Neural crest cell (in vitro differentiated cells): ENCODE results near the gene DGKZ. TPM values are rescaled to one million over a fixed set of nuclear protein-coding genes. Genes with fewer than 3 reads are reported as not detected.

Experiments
- DNase-seq: peaks from one replicate; pipeline ENCODE4 v3.0.0; 2021; ENCODE audit warnings: low read depth, mixed read lengths, low spot score
- H3K27ac Mint-ChIP-seq: one replicate; pipeline ENCODE4 v1.8.0; 2021; ENCODE audit warnings: mild to moderate bottlenecking, mixed read lengths; ENCODE audit not compliant: unreplicated experiment
- H3K27me3 Mint-ChIP-seq: 2 replicates; pipeline ENCODE4 v1.8.0; 2021; ENCODE audit warnings: low read depth, mild to moderate bottlenecking, mixed read lengths
- H3K36me3 Mint-ChIP-seq: 2 replicates; pipeline ENCODE4 v1.8.0; 2021; ENCODE audit warnings: low read depth, mild to moderate bottlenecking, mixed read lengths
- H3K4me1 Mint-ChIP-seq: 2 replicates; pipeline ENCODE4 v1.8.0; 2021; ENCODE audit warnings: mixed read lengths
- H3K4me3 Mint-ChIP-seq: one replicate; pipeline ENCODE4 v1.8.0; 2021; ENCODE audit warnings: mild to moderate bottlenecking, mixed read lengths
- H3K9me3 Mint-ChIP-seq: 2 replicates; pipeline ENCODE4 v1.8.0; 2021; ENCODE audit warnings: mixed read lengths
- total RNA-seq: library from RNA; stranded (reverse); gene quantifications from 2 replicates; pipeline ENCODE4 v1.2.1, GENCODE V29; 2021
- TF ChIP-seq, protein P1 (sequence below): fragments of 200-600 bp; sonication (generic); conservative IDR thresholded peaks from 2 replicates; pipeline ENCODE4 v1.5.0; 2021; ENCODE audit warnings: antibody characterized with exemption, mild to moderate bottlenecking

The DGKZ gene
- total RNA-seq, 1 donor from 2014 or later = 60.1 TPM

DNA sequence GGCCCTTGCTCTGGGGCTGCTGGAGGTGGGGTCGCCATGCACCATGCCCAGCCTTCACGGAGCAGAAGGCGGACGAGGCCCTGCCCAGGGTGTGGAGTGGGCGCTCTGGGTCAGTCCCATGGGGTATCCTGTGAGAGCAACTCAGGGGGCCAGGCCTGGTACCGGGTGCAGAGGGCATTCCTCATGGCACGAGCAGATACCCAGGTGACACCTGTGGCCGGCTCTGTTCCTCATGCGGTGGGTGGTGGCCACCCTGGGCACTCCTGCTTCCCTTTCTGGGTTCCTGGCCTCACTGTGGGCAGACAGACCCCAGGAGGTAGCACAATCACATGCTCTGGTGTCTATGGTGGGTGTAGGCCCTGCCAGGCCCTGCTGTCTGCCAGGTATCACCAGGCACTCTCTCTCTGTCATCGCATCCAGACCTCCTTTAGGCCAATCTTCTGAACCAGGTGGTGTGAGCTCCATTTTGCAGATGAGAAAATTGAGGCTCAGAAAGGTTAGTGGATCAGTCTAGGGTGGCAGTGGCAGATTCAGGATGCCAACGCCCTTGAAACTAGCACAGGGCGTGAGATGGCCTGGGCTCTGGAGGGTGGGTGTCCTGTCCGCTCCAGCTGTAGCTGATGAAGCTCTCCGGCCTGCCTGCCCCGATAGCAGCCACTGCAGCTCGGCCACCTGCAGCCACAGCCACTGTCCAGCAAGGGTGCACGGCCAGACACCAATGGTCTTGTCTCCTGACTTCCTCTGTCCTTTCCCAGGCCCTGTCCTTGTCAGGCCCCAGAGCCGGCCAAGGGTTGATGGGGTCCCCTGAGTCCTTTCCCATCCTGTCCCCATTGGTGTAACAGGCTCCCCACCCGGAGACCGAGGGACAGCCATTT, 15.1 kb downstream of the DGKZ start:
- Mint-ChIP-seq H3K4me3 (peak overlapping the region; percentile 8), H3K9me3 (no peaks in the 10 kb centered on the region), H3K36me3 (no peaks in the 10 kb centered on the region), H3K27ac (peak overlapping the region; percentile 67), H3K27me3 (no peaks in the 10 kb centered on the region), H3K4me1 (peaks cover 39% of the 10 kb centered on the region)
- TF ChIP-seq, protein P1, sequence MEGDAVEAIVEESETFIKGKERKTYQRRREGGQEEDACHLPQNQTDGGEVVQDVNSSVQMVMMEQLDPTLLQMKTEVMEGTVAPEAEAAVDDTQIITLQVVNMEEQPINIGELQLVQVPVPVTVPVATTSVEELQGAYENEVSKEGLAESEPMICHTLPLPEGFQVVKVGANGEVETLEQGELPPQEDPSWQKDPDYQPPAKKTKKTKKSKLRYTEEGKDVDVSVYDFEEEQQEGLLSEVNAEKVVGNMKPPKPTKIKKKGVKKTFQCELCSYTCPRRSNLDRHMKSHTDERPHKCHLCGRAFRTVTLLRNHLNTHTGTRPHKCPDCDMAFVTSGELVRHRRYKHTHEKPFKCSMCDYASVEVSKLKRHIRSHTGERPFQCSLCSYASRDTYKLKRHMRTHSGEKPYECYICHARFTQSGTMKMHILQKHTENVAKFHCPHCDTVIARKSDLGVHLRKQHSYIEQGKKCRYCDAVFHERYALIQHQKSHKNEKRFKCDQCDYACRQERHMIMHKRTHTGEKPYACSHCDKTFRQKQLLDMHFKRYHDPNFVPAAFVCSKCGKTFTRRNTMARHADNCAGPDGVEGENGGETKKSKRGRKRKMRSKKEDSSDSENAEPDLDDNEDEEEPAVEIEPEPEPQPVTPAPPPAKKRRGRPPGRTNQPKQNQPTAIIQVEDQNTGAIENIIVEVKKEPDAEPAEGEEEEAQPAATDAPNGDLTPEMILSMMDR = no peak
- no peak for DNase-seq

DNA sequence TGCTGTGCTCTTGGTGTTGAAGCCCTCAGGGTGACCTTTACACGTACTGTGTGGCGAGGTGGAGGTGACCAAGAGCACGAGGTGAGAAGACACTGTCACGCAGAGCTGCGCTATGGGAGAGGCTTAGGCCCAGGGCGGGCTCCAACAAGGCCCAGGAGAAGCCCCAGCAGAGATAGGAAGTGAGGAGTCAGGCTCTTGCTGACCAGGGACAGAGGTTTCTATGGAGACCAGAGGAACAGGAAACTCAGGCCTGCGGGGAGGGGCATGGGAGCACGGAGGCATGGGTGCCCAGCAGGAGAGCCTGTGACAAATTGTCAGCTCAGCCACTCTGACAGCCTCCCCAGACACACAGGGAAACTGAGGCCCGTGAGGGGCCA, 15.8 kb downstream of the DGKZ start:
- H3K36me3 Mint-ChIP-seq = no peaks in the 10 kb centered on the region
- H3K9me3 Mint-ChIP-seq = no peaks in the 10 kb centered on the region
- no peak for DNase-seq
- TF ChIP-seq, protein P1 = no peak
- no peaks in the 10 kb centered on the region for H3K27me3 Mint-ChIP-seq
- H3K27ac Mint-ChIP-seq = peak overlapping the region; percentile 10
- H3K4me1 Mint-ChIP-seq = peaks cover 40% of the 10 kb centered on the region
- peak overlapping the region; percentile 8 for H3K4me3 Mint-ChIP-seq

DNA sequence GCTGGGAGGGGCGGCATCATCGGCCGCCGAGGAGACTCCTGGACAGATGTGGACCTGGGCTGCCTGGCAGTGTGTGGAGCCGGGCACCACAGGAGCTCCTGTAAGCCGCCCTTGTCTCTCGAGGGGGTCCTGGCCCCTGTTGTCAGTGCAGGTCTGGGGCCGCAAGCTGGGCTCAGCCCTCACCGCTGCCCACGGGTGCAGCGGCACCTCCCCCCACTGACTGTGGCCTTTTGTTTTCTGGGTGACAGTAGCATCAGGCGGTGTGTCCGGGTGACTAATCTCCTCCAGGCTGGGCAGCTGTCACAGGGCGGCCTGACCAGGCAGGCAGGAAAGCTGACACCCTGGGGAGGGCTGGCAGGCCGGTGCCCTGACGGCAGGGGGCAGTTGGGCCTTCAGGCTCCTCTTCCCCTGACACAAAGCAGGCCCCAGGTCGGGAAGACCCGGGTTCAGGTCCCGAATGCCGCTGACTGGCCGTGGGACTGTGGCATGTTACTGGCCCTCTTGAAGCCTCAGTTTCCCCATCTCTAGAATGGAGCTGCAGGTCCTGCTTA, 16.3 kb downstream of the DGKZ start:
- Mint-ChIP-seq H3K36me3 (no peaks in the 10 kb centered on the region), H3K4me1 (peaks cover 40% of the 10 kb centered on the region), H3K27me3 (no peaks in the 10 kb centered on the region), H3K27ac (peak overlapping the region; percentile 27), H3K4me3 (no peak overlapping the region), H3K9me3 (no peaks in the 10 kb centered on the region)
- TF ChIP-seq, protein P1 = no peak
- DNase-seq = no peak

DNA sequence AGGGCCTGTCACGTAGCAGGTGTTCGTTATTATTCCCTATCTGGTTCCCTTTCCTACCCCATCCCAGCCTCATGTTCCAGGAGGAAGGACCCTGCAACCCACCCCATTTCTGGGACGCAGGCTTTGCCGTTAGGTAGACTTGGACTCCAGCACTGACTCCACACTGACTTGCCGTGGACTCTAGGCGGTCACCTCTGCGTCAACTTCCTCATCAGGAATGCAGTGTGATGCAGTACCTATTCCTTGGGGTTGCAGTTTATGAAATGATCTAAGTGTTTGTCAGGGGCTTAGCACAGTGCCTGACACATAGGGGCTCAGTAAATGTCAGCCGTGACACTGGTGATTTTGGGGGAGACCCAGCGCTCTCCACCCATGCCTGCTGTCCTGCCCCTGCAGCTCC, 16.8 kb downstream of the DGKZ start:
- TF ChIP-seq, protein P1 = no peak
- Mint-ChIP-seq H3K27ac (no peak overlapping the region), H3K4me3 (no peak overlapping the region)

GRCh38 chr11:46364791-46365190, 17.5 kb downstream of the DGKZ start:
- DNase-seq = no peak
- peaks cover 46% of the 10 kb centered on the region for H3K4me1 Mint-ChIP-seq

More for the DNA sequence above, 16.8 kb downstream of the DGKZ start:
- Mint-ChIP-seq H3K27me3 (no peaks in the 10 kb centered on the region), H3K36me3 (no peaks in the 10 kb centered on the region), H3K9me3 (no peaks in the 10 kb centered on the region), H3K4me1 (peaks cover 40% of the 10 kb centered on the region)
- no peak for DNase-seq

More at GRCh38 chr11:46364791-46365190, 17.5 kb downstream of the DGKZ start:
- no peaks in the 10 kb centered on the region for H3K27me3 Mint-ChIP-seq
- peak overlapping the region; percentile 90 for H3K27ac Mint-ChIP-seq
- H3K36me3 Mint-ChIP-seq = no peaks in the 10 kb centered on the region
- H3K9me3 Mint-ChIP-seq = no peaks in the 10 kb centered on the region
- no peak overlapping the region for H3K4me3 Mint-ChIP-seq
- TF ChIP-seq, protein P1 = no peak
